SH-SY5Y (cell line): ENCODE measurements around the gene PIN1.

Source experiments
- GATA2 ChIP-seq: IDR thresholded peaks from 2 replicates; pipeline ENCODE4 v1.6.1; 2011; ENCODE audit warnings: mild to moderate bottlenecking, low read depth, low read length
- GATA3 ChIP-seq: IDR thresholded peaks from 2 replicates; pipeline ENCODE4 v1.6.1; 2011; ENCODE audit warnings: low read depth, mild to moderate bottlenecking, low read length, moderate library complexity

DNA sequence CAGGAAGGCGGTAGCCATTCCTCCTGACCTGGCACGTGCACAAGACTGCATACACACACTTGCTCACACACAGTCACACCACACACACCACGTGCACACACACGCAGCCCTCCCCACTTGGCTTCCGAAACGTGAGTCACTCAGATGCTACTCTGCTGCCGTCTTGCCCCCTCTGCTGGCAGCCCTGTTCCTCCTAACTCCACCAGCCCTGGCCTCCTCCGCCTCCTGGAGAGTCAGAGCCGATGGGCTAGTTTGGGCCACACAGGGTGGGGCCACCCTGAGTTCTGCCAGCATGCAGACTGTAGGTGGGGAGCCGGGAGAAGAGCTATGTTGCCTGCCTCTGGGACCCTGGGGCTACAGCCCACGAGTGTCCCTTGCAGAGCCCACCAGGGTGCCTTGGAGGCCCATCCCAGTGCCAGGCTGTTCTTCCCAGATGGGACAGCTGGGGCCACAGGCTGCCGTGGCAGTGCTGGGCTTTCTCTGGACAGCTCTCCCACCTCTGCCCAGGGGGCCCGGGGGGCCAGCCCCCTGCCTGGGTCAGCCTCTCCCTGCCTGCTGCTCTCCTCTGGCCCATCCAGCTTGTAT lies 12.1 kb downstream of the PIN1 start:
- TF ChIP-seq GATA3: no peak
- no peak for TF ChIP-seq GATA2
